Hepatic stellate cell (primary cell): Measurements from ENCODE around the gene AP1G1.
"Not testable (repeated sequence)": the region's sequence is repeated elsewhere in the genome, so short reads cannot be mapped to it uniquely, and the experiment has no call there.

Experiments
- DNase-seq: peaks from one replicate; pipeline ENCODE4 v3.0.0; 2011; ENCODE audit warnings: low spot score

AP1G1 gene

GRCh38 chr16:71808593-71809459, at the start of gene AP1G1:
Gene AP1G1, minus strand, starts transcription at chr16:71808834. Its CDS starts 19,355 bp downstream, at chr16:71789479.
- peak; percentile 96 for DNase-seq

DNA sequence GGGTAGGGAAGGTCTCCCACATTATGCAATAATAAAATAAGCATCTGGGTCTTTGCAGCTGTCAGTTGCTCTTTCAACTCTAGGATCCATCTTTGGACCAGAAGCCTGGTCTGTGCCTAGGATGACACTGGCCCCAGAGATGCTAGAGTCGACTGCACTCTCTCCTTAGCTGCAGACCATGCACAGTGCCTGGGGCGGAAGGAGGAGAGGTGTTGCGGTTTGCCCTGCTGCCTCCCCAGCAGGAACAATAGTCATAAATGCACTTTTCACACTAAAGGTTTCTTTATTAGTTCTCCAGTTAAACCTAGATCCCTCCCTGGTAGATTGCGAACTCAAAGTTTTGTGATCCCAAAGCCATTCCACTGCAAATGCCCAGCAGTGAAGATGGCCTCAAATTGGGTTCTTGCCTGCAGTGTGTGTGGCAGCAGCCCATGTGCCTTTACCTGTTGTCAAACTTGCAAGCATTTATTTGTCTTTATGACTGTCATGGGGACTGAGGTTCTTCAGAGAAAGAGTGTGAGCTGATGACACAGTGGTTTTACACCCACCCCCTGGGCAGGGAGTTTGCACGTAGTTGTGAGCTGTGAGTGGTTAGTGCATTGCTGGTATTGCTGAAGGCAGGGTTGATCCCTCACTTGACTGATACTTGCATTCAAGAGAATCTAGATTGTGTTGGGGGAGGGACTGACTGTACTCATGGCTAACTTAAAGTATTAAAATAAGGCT, 47.5 kb upstream of the AP1G1 start:
- no peak for DNase-seq

- peak; percentile 44 for DNase-seq
These were observed 45.8 kb upstream of the AP1G1 start for GRCh38 chr16:71854369-71854948.

- no peak for DNase-seq
These were observed 44.8 kb upstream of the AP1G1 start for GRCh38 chr16:71853413-71853812.

- DNase-seq, result no peak
These were observed 43.9 kb upstream of the AP1G1 start for GRCh38 chr16:71852561-71852960.

- DNase-seq, result no peak
These were observed 43.5 kb upstream of the AP1G1 start for GRCh38 chr16:71852158-71852557.

DNA sequence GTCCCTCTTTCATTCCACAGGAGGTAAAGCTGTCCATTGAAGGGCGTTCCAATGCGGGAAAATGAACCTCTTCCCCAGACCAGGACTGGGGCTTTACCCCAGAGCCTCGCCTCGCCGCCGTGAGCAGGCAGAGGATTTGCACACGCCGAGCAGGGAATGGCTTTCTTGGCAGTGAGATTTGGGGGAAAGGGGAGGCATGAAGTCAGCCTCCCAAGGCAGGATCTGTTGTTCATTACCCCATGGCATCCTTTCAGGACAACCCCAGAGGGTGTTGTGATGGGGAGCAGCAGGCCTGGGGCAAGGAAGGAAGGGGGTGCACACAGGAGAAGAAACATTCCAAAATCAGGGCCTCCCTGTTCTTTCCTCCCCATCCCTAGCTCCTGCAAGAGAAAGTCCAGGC, 43.1 kb upstream of the AP1G1 start:
- no peak for DNase-seq

DNA sequence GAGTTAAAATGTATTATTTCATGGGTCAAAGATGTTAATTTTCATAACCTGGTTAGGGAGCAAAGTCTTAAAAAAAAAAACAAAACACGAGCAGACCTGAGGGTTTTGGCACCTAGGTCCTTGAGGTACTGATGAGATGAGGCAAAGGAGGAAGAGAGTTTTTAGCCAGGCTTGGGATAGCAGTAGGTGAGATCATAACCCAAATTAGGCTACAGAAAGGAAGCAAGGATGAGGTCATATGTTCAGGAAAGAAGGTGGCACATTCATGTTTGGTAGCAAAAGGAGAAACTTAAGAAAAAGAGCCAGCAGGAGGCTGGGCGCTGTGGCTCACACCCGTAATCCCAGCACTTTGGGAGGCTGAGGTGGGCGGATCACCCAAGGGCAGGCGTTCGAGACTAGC, 40.0 kb upstream of the AP1G1 start:
- no peak for DNase-seq

DNA sequence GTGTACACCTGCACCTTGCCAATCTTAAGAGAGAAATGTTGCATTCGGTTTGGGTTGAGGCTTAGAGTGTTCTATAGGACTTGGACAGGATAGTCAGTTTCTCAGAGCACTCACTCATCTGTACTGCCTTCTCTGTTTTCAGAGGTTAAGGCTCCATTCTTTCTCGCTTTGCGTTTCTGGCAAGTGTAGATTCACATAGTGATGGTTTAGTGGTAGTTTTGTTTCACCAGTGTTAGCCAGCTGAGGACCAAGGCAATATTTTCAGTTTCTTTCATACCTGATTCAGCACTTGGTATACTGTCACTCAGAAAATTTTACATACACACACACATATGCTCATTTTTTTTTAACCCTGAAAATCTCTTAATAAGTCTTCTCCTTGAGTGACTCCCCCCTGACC, 38.5 kb upstream of the AP1G1 start:
- no peak for DNase-seq

GRCh38 chr16:71846431-71846830, 37.8 kb upstream of the AP1G1 start:
- peak; percentile 29 for DNase-seq

DNA sequence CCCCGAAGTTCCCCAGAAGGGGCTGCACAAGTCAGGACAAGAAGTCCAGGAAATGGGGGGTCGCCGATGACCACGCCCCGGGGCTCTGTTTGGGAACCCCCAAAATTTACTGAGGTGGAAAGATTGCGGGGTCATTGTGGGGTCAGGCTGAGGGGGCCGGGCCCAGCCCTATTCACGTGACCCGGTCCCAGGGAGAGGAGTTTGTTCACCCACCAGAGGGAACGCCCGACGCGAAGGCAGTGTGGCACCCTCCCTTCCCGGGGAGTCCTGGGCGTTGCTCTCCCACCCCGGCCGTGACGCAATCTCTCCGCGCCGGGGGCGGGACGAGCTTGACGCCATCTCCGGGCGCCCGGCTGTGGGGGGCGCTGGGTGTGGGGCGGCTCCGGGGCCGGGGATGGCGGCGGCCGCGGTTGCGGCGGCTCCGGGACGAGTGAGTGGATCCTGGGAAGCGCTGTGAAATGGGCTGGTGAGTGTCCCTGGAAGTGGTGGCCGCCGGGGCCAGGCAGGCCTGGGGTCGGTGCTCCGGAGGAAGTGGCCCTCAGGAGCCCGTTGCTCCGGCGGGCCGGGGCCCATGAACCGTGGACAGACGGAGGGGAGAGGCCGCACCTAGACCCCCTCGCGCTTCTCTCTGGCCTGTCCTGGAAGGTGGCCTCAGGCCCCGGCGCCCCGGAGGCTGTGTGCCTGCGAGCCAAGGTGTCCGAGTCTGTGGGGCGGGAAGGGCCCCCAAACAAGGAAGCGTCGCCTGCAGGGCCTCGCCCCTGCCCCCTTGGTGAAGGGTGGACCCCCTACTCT, 37.2 kb upstream of the AP1G1 start, which contains the start of gene ATXN1L:
ATXN1L (plus strand) TSS at position 338 of the 792 bp plus-strand sequence. CDS start 3,765 bp downstream, outside the sequence.
- peak; percentile 98 for DNase-seq

DNA sequence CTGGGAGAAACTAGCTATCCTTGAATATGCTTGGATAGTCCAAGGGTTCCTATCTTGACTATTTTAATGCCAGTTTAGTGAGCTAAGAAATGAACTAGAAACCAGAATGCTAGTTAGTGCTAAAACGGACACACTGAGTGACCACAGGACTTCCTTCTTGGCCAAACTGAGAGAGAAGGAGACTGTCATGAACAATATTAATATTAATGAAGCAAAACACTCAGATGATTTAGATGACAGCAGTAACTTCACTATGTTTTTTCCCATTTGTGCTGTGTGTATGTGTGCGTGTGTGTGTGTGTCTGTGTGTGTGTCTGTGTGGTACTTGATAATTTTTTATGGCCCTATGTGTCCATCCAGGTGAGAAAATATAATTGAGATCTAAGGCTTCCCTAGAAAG, 34.9 kb upstream of the AP1G1 start:
- DNase-seq, result no peak

DNA sequence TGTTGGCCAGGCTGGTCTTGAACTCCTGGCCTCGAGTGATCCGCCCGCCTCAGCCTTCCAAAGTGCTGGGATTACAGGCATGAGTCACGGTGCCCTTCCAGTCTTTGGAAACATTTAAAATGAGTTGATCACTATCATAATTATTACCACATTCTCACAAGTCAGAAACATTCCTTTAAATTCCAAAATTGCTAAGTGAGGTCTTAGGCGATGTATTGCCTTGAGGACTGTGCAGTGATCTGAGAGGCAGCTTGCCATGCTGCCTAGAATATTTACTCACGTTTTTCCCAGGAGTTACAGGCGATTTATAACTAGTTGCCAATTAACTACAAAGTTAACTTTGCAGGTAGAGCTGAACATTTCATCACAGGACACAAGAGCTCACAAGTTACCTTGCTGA, 31.4 kb upstream of the AP1G1 start:
- DNase-seq, result no peak

GRCh38 chr16:71837150-71837549, 28.5 kb upstream of the AP1G1 start:
- no peak for DNase-seq

GRCh38 chr16:71834291-71834690, 25.7 kb upstream of the AP1G1 start:
- no peak for DNase-seq

DNA sequence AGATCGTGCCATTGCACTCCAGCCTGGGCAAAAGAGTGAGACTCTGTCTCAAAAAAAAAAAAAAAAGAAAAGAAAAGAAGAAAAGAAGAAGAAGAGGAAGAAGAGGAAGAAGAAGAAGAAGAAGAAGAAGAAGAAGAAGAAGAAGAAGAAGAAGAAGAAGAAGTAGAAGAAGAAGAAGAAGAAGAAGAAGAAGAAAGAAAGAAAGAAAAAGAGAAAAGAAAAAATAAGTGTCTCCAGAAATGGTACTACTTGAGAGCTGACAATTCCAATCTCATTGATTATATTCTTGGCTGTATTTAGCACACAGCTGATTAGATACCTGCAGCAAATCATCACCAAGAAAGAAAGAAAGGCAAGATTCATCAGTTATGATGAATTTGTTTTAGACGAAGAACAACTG, 23.5 kb upstream of the AP1G1 start:
- DNase-seq, result not testable (repeated sequence)

- not testable (repeated sequence) for DNase-seq
These were observed 23.1 kb upstream of the AP1G1 start for GRCh38 chr16:71831698-71832097.

DNA sequence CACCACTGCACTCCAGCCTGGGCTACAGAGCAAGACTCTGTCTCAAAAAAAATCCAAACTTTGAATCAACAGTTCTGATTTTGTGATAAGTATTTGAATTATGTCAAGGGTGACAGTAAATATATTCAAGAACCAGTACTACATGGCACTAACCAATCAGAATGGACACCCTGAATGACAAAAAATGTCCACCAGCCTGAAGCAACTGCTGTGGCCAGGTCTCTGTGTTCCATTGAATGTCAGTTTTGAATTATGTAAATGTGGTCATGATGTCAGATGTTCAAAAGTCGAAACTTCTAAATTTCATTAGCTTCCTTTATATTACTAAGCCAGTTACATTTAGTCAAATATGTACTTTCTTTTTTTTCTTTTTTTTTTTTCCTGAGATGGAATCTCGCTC, 21.7 kb upstream of the AP1G1 start:
- DNase-seq, result no peak

GRCh38 chr16:71826533-71827017, 17.9 kb upstream of the AP1G1 start:
- no peak for DNase-seq

DNA sequence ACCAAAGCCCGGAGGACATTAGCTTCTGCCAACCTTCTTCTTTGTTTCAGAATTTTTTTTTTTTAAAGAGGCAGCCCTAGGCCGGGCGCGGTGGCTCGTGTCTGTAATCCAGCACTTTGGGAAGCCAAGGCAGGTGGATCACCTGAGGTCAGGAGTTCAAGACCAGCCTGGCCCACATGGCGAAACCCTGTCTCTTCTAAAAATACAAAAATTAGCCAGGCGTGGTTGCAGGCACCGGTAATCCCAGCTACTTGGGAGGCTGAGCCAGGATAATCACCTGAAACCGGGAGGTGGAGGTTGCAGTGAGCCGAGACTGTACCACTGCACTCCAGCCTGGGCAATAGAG, 8.5 kb upstream of the AP1G1 start:
- DNase-seq, result not testable (repeated sequence)

DNA sequence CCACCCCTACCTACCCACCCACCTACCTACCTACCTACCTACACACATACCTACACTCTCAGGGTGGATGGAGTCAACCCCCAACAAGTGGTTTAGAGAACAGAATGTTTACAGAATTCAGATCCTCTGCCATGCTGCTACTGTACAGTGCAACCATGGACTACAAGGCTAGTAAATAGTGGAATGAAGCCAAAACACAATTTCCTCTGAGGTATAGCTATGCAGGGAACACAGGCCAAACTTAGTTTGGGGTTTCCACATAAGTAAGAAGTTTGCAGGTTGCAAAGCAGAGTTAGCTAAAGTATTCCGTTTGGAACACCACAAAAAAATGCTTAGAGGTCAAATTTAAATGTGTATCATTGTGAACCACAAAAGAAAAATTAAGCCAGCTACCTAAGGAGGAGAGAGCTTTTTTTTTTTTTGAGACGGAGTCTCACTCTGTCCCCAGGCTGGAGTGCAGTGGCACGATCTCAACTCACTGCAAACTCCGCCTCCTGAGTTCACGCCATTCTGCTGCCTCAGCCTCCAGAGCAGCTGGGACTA, 2.7 kb upstream of the AP1G1 start:
- no peak for DNase-seq

- not testable (repeated sequence) for DNase-seq
These were observed 1.5 kb upstream of the AP1G1 start for GRCh38 chr16:71810155-71810530.
